HG03039 (cell line): ENCODE results near the gene PBLD.
"Not testable (repeated sequence)": the region's sequence is repeated elsewhere in the genome, so short reads cannot be mapped to it uniquely, and the experiment has no call there.

Experiments
- ATAC-seq: cut with Tn5 transposase; IDR thresholded peaks from one replicate; pipeline ENCODE4 v1.9.1; 2021; ENCODE audit warnings: mild to moderate bottlenecking, moderate library complexity; ENCODE audit not compliant: unreplicated experiment

Gene PBLD

DNA sequence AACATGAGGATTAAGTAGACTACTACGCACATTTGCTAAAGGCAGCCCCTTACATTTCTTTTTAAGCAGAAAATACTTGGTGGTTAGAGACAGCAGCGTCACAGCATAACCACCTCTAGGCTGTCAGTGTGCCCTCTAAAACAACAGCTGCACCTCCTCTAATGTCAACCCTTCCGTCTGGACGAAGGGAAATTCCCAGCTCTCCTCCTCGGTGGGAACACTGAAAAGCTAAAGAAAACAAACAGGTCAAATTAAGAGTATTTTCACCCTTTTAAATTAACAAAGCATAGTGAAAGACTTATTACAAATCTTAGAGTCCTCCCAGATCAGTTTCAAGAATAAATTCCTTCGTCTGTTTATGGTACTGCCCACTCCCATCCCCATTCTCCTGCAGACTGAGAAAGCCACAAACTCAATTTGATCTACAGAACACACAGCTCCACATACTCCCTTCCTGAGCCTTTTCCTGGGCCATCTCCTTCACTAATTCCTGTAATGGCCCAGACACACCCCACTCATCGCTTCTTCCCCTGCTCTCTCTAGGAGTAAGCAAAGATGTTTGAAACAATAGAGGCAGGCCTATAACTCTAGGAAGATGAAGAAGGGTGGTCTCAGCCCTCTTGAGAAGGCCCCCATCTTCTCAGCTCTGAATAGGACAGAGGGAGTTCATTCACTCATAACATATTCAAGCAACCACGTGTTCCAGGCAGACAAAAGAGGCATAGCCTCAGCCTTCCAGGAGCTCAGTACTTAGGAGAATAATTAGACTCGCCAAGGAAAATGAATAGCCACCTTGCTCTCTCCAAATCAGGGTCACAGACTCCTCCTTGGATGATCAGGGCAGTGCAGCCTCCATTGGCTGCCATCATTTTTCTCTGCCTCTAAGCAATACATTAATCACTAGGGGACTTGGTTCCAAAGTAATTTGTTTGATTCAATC lies 48.4 kb downstream of the PBLD start:
- no peak for ATAC-seq

DNA sequence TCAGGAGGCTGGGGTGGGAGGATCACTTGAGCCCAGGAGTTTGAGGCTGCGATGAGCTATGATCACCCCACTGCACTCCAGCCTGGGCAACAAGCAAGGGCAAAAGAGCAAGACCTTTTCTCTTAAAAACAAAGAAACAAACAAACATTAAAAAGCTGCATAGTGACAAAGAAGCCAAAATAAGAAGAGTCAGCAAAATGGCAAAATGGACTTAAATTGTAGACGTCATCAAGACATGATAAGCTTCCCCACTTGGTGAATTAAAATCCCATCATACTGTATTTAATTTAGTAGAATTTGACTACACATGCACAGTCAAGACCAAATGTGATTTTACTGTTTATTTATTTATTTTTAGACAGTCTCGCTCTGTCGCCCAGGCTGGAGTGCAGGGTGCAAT lies 52.0 kb downstream of the PBLD start:
- no peak for ATAC-seq

DNA sequence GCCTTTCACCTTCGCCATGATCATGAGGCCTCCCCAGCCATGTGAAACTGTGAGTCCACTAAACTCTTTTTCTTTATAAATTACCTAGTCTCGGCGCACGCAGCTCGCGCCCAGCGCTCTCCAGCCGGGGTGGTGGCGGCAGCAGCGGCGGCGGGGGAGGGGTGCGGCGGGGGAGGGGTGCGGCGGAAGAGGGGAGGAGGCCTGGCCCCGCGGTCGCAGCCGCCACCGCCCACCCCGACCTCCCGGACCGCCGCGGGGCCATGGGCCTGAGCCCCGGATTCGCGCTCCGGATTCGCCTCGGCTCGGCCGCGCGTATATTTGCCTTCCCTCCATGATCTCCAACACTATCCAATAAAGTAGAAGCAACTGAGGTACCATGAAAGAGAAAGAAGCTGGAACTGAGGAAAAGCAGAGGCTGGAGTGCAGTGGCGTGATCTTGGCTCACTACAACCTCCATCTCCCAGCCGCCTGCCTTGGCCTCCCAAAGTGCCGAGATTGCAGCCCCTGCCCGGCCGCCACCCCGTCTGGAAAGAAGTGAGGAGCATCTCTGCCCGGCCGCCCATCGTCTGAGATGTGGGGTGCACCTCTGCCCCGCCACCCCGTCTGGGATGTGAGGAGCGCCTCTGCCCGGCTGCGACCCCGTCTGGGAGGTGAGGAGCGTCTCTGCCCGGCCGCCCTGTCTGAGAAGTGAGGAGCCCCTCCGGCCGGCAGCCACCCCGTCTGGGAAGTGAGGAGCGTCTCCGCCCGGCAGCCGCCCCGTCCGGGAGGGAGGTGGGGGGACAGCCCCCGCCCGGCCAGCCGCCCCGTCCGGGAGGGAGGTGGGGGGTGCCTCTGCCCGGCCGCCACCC lies 53.6 kb downstream of the PBLD start:
- ATAC-seq: not testable (repeated sequence)

DNA sequence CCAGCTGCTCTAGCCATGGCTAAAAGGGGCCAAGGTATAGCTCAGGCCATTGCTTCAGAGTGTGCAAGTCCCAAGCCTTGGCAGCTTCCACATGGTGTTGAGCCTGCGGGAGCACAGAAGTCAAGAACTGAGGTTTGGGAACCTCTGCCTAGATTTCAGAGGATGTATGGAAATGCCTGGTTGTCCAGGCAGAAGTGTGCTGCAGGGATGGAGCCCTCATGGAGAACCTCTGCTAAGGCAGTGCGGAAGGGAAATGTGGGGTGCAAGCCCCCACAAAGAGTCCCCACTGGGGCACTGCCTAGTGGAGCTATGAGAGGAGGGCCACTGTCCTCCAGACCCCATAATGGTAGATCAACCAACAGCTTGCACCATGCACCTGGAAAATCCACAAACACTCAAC lies 54.9 kb downstream of the PBLD start:
- not testable (repeated sequence) for ATAC-seq

DNA sequence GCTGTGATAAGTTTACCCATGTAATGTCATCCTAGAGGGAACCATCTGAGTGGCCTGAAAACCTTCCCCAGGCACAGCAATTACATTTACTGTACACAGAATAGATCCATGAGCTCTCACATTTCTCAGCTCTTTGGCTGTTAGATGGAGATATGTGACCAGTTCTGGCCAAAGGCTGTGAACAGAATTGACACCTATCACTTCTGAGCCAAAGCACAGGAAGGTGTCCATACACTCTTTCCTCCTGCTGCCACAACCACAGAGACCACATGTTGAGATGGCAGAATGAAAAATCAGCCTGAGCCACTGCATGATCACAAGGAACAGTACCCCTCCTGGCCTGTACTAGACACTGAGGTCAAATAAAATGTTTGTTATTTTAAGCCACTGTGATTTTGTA lies 56.5 kb downstream of the PBLD start:
- ATAC-seq: no peak

DNA sequence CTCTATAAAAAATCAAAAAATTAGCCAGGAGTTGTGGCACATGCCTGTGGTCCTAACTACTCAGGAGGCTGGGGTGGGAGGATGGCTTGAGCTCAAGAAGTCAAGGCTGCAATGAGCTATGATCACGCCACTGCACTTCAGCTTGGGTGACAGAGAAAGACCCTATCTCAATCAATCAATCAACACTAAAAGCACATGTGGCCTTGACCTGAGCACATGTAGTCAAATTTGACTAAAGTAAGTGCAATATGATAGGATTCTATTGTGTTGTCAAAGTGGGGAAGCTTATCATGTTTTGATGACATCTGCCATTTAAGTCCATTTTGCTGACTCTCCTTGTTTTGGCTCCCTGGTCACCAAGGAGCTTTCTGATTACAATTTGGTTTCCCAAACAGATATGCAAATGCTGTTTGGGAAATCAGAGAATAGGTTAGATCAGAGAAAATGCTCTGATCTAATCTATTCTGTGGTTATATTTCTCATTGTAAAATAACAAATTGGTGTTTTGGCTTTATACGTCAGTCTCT lies 57.1 kb downstream of the PBLD start:
- no peak for ATAC-seq

DNA sequence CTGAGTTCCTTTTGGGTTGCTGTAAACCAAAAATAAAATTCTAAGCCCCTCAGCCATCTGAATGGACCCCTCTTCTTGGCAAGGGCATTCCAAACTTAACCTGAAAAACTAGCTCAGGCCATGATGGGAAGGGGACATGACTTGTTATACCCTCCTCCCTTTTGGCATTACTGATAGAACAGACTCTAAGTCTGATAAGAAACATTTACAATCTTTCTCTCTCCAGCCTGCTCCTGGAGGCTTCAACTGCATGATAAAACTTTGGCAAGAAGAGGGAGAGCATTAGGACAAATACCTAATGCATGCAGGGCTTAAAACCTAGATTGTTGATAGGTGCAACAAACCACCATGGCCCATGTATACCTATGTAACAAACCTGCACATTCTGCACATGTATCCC lies 59.9 kb downstream of the PBLD start:
- no peak for ATAC-seq

DNA sequence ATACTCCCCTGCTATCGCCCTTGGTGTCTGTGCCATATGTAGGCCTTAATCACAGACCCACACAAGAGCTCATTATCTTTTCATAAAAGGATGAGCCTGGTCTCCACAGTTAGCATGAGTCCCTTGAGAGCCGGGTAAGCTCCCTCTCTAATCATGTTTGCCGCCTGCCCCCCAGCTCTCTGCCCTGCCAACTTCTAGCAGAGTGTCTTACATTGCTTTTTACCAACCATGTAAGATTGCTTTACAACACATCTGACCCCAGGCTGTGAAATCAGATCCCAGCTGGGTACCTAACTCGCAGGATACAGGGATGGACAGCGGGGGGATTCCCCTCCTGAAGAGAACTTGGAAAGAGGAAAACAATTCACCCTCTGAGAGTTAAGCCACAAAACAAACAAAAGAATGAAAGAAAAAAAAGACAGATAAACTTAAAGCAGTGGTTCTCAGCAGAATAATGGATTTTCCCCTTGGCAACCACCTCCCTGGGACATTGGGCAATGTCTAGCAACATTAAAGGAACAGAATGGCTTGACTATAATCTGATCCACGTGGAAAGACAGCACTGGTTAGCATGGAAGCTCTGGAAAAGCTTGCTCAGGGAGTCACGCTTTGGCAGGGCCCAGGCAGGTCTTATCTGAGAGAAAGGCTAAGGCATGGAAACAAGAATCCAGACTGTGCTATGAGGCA lies 61.4 kb downstream of the PBLD start:
- ATAC-seq: no peak

DNA sequence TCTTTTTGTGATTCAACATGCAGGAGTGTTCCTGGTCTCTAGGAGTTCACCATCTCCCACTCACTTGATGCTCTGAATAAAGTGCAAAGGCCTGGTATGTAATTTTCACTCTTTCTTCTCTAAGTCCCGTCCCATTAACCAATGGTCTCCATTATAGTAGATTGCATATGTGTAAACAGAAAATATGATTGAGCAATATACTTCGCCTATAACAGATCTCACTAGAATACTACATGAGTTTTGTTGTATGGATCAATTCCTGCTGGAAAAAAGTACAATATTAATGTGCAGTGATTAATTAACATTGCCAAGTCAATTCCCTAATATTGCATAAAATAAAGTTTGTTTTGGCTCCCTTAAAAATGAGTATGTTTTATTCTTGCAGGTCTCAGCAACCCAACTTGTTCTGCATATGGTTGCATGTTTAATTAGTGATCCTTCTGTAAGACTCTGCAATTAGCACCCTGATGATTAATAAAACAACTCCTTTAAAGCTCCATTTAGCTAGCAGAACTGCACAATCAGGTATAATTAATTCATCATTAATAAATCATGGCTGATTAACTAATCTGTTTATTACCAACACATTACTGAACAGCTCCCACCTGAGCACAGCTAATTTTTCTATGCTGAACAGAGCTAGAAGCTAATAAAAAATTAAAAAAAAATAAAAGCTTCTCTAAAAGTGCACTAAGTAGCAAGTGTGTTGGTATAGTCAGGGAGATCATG lies 63.0 kb downstream of the PBLD start:
- no peak for ATAC-seq

DNA sequence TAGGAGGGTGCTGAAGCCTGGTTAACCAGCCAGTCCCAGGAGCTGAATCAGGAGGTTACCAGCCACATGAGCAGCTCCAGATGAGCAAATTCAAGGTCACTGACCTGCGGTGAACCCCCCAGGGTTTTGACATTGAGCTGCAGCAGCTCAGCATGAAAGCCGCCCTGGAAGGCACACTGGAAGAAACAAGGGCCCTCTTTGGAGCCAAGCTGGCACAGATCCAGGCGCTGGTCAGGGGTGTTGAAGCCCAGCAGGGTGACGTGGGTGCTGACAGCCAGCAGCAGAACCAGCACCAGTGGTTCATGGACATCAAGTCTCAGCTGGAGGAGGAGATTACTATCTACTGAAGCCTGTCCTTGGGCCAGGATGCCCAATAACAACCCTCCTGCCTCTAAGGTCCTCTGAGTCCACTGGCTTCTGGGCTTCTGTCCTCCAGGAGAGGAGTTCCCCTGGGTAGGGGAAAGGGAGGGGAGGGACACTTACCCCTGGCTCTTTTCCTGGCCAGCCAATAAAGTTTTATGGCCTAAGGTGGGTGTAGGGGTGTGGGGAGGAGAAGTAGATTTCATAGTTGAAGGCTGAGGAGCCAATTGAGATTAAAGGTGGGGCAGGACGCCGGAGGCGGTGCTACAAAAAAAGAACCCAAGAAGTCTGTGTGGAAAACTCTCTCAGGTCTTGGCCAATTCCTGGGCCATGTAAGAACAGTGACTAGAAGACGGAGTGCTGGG lies 71.4 kb downstream of the PBLD start:
- ATAC-seq: no peak

DNA sequence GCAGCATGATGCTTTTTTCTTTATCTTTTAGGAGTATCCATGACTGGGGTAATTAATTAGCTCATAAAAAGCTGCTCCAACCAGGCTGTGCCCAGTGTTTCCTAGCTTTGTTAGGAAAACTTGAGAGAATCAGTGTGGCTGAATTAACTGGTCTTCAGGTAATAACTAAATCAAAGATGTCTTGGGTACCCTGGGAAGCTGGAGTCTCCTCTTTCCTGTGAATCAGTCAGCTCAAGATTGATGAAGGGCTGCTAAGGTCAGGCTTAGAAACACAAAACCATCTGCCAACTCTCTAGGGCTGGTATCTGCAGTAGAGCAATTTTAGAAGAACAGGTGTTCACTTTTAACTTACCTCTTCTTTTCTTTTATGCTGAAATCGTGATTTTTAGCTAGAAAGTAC lies 79.4 kb downstream of the PBLD start:
- no peak for ATAC-seq

DNA sequence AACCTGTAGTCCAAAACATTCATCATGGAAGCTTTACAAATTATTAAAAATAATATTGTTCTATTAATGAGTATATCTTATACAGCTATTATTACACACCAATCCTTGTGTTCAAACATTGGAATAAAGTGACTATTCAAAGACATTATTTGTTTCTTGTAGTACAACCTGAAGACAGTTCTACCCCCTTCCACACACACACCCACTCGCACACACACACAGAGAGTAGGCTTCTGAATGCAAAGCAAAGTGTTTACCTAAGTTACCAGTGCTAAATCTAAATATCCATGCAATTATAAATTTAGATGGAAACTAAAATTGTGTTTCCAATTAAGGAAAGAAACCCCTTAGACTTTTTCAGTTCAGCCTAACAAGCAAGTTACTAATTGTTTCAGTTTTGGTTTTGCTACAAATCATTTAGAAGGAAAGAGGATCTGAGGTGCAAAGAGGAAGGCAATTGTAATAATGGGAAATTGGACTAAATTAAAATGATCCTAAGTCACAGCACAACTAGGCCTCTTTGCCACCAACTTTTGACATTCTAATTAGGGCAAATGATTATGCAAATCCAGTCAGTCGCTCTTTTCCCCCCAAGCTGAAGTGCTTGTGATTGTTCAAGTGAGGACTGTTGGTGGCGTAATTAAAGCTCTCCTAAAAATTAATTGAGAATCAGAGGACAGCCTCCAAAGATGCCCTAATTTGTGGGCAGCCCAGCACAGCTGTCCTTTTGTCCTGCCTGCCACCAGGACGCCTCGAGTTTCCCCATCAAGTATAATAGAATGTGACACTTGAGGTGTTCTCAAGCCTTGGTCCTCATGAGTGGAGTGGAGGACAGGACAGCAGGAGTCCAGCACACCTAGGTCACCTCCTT lies 80.9 kb downstream of the PBLD start:
- ATAC-seq: no peak

DNA sequence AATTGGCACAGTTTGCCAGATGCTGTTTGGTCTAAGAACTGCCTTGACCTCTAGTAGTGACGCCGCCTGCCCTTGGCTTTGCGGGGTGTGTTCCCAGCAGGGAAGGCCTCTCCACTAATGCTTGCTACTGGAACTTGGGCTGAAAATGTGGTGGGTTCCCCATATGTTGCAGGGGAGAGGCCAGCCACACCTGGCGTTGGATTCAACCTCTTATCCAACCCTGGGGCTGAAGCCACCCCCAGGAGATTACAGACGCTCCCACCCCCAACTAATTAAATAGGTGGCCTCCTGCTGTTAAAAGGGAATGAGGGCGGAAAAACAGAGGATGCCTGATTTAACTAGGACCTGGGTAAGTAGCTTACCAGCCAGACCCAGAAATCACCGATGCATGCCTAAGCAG lies 81.6 kb downstream of the PBLD start:
- ATAC-seq: no peak

DNA sequence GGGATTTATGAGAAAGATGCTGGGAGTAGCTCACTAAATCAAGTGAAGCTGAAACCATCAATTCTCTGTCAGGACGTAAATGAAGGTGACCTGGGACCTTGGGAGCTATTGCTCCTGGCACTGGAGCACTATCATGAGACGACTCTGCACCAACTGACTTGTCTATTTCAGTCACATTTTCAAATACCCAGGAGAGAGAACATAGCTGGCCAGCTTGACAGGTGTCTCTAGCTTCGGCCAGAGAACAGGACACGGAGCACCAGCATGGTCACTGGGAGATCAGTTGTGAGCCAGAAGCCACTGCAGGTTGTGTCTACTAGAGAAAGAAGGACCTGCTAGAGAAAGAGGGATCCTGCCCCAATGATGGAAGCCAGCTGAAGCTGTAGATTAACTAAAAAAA lies 83.4 kb downstream of the PBLD start:
- no peak for ATAC-seq

DNA sequence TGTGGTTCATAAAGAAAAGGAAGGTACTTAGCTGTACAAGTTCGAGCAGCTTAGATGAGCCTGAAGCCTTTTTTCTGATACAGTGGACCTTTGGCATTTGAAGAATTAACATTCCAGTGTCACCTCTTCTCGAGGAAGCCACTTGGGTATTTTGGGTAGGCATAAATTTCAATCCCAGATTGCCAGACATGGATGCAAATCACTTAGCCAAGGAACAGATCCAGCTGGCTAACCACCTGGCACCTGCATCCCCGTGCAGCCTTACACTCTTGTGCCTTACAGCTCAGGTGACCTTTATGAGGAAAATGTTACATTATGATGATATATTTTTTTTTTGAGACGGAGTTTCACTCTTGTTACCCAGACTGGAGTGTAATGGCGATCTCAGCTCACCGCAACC lies 84.8 kb downstream of the PBLD start:
- no peak for ATAC-seq

DNA sequence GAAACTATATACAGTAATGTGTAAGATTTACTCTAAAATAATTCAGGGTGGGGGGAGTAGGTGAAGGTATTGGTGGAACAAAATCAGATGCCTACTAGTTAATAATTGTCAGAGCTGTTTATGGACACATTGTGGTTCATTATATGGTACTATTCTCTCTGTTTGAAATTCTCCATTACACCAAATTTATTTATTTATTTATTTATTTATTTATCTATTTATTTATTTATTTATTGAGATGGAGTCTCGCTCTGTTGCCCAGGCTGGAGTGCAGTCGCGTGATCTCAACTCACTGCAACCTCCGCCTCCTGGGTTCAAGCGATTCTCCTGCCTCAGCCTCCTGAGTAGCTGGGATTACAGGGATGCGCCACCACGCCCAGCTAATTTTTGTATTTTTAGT lies 86.3 kb downstream of the PBLD start:
- ATAC-seq: not testable (repeated sequence)

DNA sequence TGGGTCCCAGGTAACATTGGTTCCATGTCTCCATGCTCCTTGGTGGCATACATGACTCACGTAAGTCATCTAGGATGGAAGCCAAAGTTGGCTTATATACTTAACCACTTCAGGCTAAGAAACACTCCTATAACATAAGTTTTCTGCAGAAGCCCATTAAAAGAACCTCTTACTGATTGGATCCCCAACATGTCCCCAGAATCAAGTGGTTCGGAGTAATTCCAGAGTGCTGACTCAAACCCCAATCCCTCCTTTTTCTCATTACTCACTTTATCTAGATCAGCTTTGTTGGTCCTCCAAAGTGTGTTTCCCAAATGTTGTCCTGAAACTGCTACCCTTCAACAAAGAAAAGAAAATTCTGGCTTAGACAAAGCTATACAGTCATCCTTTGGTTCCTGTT lies 90.7 kb downstream of the PBLD start:
- ATAC-seq: no peak

DNA sequence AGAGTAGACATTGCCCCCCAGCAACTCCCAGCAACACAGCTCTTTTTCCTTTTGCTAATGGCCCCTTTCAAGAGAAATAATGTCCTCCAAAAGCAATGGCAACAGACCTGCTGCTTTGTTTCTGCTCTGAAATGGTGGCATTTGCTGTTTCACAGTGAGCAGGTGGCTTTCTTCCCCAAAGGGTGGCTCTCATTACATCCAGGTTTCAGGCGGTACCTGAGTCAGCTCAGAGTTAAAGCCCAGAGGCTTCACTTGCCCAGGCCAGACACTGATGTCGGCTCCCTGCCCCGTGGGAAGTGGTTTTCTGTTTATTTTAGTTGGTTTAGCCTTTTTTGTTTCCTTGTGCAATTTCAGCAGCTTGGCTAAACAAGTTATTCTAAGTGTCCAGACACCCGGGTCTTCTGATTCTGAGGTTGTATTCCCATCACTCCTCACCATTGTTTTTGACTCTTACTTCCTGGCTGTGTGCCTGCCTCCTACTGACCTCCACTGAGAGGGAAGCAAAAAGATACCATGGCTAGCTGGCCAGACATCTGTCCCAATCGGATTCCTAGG lies 93.1 kb downstream of the PBLD start:
- ATAC-seq: no peak

DNA sequence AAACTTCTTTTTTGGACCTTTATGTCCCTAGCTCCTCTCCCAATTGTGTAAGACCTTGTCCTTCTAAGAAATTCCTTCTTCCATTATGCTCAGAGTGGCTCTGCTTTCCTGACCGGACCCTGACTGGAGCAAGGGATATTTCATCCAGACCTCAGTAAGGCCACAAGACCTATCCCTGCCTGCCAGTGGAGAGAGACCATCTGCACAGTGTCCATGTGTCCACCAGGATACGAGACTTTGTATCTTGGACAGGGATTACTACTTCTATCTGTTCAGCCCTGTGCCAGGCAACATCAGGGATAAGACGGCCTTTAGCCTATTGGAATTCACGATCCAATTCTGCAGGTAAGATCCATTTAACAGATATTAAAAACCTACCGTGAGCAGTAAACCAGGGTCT lies 93.7 kb downstream of the PBLD start:
- ATAC-seq: no peak
